ENCODE measurements around the gene PRKG2.
"Not testable (repeated sequence)": the region's sequence is repeated elsewhere in the genome, so short reads cannot be mapped to it uniquely, and the experiment has no call there.

Gene PRKG2

DNA sequence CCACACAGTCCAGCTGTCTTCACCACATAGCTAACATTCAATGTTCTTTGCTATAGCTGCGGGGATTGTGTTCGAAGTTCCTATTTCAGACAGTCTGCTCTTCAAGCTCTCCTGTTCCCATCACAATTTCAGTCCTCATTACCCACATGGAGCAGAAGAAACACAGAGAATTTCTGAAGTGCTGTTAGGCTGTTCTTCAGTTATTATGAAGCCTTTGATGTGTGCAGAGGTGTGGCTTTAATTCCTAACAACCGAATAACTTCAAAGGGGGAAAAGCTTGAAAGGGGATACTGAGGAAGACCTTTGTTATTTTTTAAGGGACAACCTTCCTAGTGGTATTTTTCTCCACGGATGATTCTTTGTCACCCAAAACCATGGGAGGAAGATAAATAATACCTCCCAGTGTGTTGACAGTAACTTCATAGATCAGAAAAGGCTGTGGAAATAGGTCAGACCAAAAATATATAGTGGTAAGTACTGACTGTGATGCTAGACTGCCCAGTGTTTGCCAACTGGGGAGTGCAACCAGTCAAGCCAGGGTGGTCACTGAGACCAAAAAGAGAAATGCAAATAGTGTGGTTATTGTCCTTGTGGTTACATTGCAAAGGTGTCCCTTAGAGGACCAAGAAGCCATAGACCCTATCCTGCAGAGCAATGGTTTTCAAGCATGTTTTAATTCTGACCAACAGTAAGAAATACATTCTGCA is 52.1 kb downstream of the PRKG2 start:
- DNase-seq (ENCODE audit: low spot score), result no peak

- not testable (repeated sequence) for DNase-seq (ENCODE audit: low spot score)
Observed at GRCh38 chr4:81153714-81154323, 61.2 kb downstream of the PRKG2 start.

DNA sequence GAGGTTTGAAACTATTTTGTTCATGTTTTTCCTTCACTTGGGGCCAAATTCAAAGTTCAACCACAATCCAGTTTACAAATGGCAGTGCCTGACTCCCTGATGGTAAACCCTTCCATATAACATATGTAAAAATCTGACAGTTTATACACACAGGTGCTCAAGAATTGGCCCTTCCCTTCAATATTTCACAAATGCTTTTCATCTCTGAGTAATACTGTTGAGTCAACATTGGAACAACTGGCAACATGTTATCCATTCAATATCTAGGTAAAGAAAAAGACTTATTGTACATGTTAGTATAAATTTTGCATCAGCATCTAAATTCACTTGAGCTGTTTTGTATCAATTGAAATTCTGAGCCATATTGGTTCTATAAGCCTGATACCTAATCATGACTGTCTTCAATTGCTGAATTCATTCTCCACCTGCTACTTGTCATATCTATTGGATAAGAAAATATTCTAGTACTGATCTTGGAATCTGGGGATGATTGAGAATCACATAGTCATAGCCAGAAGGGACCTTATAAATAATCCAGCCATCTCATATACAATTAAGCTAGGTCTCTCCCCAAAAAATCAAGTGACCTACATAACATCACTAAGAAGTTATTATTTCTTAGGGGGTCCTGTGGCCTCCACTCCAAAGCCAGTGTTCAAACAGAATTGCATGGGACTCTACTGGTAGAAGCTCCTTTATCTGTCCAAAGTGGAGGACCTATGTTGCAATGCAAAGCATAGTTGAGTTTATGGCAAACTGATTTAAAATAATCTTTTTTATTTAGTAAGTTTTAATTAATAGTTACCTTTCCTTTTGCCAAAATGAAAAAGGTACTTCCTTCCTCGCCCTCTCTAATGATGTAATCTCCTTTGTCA is 61.9 kb downstream of the PRKG2 start:
- no peak for DNase-seq (ENCODE audit: low spot score)

DNA sequence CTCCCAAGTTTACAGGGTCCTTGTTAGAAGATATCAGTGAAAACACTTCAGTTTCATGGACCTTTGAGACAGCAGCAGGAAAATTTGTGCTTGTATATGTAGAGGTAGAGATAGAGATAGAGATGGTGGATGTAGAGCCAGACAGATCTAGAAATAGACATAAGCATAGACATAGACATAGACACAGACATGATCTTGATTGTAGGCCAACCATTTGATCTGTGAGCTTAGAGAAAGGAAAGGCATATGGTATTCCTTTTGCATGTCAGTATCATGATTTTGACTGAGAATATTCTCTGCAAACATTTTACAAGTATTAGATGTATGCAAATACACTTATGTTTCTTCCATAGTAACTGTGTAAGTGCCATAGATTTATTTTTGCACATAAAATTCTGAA is 65.0 kb downstream of the PRKG2 start:
- no peak for DNase-seq (ENCODE audit: low spot score)

- no peak for DNase-seq (ENCODE audit: low spot score)
Observed at GRCh38 chr4:81148576-81148975, 66.4 kb downstream of the PRKG2 start.

- DNase-seq (ENCODE audit: low spot score), result no peak
Observed at GRCh38 chr4:81146466-81146865, 68.6 kb downstream of the PRKG2 start.

DNA sequence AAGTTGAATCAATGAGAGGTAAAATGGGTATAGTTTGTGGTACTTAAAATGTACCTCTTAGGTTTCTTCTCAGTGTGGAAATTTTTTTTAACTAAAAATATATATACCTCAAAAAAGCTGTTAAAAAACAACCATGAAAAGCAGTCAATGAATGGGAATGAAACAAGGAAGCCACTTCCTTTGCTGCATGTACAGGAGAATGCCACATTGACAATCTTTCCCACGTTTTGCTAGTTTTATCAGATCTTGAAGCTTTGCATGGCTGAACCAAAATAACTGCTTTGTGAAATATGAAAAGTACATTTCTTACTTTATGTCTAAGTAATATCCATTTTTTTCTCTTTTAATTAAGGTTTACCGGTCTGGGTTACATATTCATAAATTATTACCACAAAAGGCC is 71.8 kb downstream of the PRKG2 start:
- DNase-seq (ENCODE audit: low spot score), result no peak

DNA sequence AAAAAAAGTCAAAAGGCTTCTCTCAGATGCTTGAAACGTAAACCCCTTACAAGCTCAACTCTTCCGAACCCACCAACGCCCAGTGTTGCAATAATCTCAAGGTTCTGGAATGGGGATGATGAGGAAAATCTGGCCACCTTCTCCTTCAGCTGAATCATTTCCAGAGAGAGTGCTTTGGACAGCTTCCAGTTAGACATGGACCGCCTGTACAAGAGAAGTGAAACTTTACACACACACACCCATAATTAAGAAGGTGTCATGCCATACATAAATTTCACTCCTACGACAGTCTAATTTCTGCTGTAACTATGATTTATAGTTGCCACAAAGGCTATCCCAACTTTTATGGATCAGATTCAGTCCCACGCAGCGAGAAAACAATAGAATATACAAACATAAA is 72.3 kb downstream of the PRKG2 start:
- DNase-seq (ENCODE audit: low spot score), result no peak

- no peak for DNase-seq (ENCODE audit: low spot score)
Observed at GRCh38 chr4:81137894-81138293, 77.1 kb downstream of the PRKG2 start.

DNA sequence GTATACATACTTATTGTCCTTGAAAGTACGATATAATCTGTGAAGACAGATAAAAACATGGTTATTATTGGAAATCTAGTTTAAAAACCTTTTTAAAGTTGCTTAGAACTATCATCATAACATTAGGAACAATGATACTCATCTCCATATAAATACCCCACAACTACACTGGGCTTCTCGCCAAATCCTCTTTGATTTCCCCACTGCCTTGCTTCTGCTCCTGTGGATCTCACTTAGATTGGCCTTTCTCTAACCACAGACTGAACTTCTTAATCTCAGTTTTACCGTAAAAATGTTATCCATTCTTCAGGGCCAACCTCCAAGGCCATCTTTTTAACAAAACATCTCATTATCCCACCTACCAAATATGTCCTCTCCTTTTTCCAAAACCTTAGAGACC is 77.6 kb downstream of the PRKG2 start:
- no peak for DNase-seq (ENCODE audit: low spot score)

DNA sequence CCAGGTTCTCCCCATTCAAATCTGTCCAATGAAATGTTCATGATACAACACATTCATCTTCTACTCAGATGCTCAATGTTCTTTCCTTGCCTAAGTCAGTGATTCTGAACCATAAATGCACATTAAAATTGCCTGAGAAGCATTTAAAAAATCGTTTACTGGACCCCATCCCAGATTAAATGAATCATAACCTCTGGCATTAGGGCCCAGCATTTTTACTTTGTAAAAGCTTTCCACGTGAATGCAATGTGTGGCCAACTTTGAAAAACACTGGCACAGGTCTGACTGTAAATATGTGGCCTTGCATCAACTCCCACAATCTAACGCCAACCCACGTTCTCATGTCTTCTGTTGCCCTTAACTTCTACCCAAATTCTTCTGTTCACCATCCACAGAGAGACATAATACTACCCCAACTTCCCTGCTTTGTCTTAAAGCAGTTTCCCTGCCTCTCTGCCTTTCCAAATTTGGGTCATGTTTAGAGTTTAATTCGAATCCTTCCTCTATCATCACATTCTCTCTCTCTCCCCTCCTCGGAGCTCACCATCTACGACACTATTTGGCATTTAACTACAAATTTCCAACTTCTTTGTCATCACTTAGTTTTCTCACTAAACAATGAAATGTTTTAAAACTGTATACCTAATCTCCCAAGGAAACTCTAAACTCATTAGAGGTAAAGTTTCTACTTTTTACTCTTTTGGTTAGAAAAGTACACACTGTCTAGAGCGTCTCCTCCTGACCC is 78.7 kb downstream of the PRKG2 start:
- no peak for DNase-seq (ENCODE audit: low spot score)

DNA sequence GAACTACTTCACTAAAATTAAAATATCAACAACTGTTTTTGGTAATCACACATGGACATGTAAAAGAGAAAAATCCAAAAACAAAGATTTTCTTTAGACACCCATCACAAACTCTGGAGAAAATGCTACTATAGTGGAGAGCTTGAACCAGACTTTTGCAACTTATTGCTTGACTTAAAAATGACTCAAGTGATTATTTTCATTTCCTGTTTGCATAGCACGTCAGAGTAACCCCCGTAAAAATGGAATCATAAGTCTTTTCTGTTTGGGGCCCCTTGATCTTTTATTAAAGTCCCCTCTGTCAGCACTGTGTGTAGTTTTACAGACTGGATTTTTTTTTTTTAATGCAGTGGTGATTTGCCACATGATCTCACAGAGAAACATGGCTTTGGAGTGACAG is 79.5 kb downstream of the PRKG2 start:
- DNase-seq (ENCODE audit: low spot score), result no peak

DNA sequence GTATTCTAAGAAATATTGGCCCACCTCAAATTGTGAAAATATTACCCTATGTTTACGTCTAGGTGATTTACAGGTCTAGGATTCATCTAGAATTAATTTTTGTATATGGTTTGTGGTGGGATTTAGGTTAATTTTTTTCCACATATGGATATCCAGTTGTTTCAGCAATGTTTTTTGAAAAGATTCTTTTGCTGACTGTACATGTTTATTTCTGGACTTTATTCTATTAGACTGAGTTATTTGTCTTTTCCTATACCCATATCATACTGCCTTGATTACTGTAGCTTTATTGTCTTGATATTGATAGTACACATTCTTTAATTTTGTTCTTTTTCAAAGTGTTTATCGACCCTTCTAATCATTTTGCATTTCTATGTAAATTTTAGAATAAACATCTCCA is 83.5 kb downstream of the PRKG2 start:
- no peak for DNase-seq (ENCODE audit: low spot score)

- no peak for DNase-seq (ENCODE audit: low spot score)
Observed at GRCh38 chr4:81131066-81131465, 84.0 kb downstream of the PRKG2 start.

DNA sequence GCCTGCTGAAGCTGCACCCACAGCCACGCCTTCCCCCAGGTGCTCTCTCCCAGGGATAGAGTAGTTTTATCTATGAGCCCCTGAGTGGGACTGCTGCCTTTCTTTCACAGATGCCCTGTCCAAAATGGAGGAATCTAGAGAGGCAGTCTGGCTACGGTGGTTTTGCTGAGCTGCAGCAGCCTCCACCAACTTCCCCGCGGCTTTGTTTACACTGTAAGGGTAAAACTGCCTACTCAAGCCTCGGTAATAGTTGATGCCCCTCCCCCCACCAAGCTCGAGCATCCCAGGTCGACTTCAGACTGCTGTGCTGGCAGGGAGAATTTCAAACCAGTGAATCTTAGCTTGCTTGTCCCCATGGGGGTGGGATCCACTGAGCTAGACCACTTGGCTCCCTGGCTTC is 84.5 kb downstream of the PRKG2 start:
- DNase-seq (ENCODE audit: low spot score), result no peak

GRCh38 chr4:81120055-81120454 is 95.0 kb downstream of the PRKG2 start:
- no peak for DNase-seq (ENCODE audit: low spot score)

GRCh38 chr4:81118086-81118485 is 96.9 kb downstream of the PRKG2 start:
- no peak for DNase-seq (ENCODE audit: low spot score)

- no peak for DNase-seq (ENCODE audit: low spot score)
Observed at GRCh38 chr4:81116566-81116965, 98.5 kb downstream of the PRKG2 start.

- DNase-seq (ENCODE audit: low spot score), result no peak
Observed at GRCh38 chr4:81113024-81113423, 102.0 kb downstream of the PRKG2 start.

DNA sequence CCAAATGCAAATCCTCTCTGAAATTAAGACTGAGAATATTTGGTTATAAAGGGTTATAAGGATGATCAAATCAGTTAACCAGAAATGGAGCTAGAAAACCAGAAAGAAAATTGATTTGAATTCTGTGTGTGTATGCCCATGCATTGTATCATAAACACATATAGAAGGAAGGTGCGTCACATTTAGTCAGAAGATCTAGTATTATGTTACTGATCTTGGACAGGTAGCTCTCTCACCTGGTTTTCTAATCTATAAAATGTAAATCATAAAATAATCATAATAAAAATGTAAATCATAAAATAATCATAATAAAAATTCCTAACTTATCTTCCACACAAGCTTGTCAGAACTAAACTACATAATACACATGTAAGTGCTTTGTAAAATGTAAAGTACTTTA is 105.7 kb downstream of the PRKG2 start:
- DNase-seq (ENCODE audit: low spot score), result no peak

GRCh38 chr4:81106150-81106549 is 108.9 kb downstream of the PRKG2 start:
- DNase-seq (ENCODE audit: low spot score), result no peak

GRCh38 chr4:81102107-81102506 is 112.9 kb downstream of the PRKG2 start:
- no peak for DNase-seq (ENCODE audit: low spot score)

Measured in iPS-NIHi11 (cell line).